ENCODE measurements around the gene BANK1. TPM values are rescaled to one million over a fixed set of nuclear protein-coding genes. Genes with fewer than 3 reads are reported as not detected.

BANK1 gene
- total RNA-seq, 1 donor from 2014 or later: 0.79 TPM

DNA sequence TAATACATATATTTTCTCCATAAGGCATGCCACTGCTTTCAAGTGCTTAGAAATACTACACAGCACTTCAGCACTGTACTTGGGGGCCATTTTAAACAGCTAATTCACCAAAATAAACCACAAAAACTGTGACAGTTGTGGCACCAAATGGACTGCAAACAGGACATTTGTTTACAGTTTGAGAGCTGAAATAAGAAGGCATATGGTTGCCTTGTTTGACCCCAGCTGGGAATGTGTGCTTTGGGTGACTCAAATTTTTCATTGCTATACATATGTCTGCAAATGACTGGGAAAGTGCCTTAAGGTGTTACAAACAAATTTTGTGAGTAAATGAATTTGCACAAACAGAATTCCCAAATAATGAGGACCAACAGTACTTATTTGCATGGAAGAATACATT is 124.2 kb downstream of the BANK1 start:
- H3K27ac Mint-ChIP-seq: no peak overlapping the region
- no peaks in the 10 kb centered on the region for H3K9me3 Mint-ChIP-seq (ENCODE audit: low read depth)
- H3K27me3 Mint-ChIP-seq: no peaks in the 10 kb centered on the region
- no peak for DNase-seq (ENCODE audit: low spot score, unreplicated experiment)
- no peaks in the 10 kb centered on the region for H3K4me1 Mint-ChIP-seq (ENCODE audit: low read depth)
- TF ChIP-seq, protein P1, sequence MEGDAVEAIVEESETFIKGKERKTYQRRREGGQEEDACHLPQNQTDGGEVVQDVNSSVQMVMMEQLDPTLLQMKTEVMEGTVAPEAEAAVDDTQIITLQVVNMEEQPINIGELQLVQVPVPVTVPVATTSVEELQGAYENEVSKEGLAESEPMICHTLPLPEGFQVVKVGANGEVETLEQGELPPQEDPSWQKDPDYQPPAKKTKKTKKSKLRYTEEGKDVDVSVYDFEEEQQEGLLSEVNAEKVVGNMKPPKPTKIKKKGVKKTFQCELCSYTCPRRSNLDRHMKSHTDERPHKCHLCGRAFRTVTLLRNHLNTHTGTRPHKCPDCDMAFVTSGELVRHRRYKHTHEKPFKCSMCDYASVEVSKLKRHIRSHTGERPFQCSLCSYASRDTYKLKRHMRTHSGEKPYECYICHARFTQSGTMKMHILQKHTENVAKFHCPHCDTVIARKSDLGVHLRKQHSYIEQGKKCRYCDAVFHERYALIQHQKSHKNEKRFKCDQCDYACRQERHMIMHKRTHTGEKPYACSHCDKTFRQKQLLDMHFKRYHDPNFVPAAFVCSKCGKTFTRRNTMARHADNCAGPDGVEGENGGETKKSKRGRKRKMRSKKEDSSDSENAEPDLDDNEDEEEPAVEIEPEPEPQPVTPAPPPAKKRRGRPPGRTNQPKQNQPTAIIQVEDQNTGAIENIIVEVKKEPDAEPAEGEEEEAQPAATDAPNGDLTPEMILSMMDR (IDR thresholded peaks at IDR 0.05; ENCODE audit: unreplicated experiment): no peak
- H3K36me3 Mint-ChIP-seq (ENCODE audit: insufficient read depth): no peaks in the 10 kb centered on the region
- no peak overlapping the region for H3K4me3 Mint-ChIP-seq (ENCODE audit: low read depth)

DNA sequence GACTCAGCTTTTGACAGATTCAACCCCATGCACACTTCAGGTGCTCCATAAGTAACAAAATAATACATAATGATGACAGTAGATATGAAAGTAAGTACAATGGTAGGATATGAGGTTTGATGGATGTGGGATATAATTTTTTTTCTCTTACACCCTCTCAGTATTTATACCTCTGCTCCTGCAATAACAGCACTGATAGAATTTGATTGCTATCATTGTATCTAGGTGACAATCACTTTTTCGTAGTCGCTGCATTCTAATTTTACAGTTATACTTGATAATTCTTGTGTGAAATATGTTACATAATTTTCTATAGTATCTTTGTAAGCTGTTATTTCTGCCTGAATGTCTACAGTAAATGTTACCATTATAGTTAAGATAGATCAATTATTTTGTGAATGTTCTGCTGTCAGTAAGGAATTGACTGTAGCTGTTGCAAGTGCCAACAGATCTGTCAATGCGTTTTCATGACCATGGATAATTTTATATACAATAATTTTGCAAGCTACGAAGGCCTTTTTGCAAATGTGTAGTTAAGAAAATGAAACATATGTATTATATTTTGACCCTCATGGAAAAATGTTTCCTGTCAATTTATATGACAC is 128.9 kb downstream of the BANK1 start:
- H3K27me3 Mint-ChIP-seq: no peaks in the 10 kb centered on the region
- peaks cover 4% of the 10 kb centered on the region for H3K4me1 Mint-ChIP-seq (ENCODE audit: low read depth)
- H3K36me3 Mint-ChIP-seq (ENCODE audit: insufficient read depth): no peaks in the 10 kb centered on the region
- TF ChIP-seq, protein P1 (IDR thresholded peaks at IDR 0.05; ENCODE audit: unreplicated experiment): no peak
- H3K9me3 Mint-ChIP-seq (ENCODE audit: low read depth): no peaks in the 10 kb centered on the region
- H3K4me3 Mint-ChIP-seq (ENCODE audit: low read depth): no peak overlapping the region
- DNase-seq (ENCODE audit: low spot score, unreplicated experiment): no peak
- H3K27ac Mint-ChIP-seq: no peak overlapping the region

DNA sequence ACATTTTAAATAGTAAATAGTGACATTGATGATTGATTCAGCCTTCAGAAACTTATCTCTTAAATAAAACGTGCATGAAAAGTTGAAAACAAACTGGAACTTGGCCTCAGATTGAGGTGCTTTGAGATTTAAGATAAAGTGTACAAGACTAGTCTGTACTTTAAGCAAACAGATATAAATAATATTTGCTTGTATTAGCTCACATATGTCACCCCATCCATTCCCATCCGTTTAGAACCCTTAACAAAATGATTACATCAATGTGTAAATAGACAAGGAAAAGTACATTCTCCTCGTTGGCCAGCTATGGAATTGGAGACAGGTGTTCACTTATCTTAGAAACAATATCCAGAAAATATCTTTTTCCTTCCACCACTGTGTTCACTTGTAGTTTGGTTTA is 130.8 kb downstream of the BANK1 start:
- TF ChIP-seq, protein P1 (IDR thresholded peaks at IDR 0.05; ENCODE audit: unreplicated experiment): no peak
- Mint-ChIP-seq H3K27me3 (no peaks in the 10 kb centered on the region), H3K9me3 (ENCODE audit: low read depth) (peaks cover under 1% of the 10 kb centered on the region), H3K4me3 (ENCODE audit: low read depth) (no peak overlapping the region), H3K36me3 (ENCODE audit: insufficient read depth) (no peaks in the 10 kb centered on the region), H3K4me1 (ENCODE audit: low read depth) (peaks cover 4% of the 10 kb centered on the region), H3K27ac (no peak overlapping the region)
- no peak for DNase-seq (ENCODE audit: low spot score, unreplicated experiment)

DNA sequence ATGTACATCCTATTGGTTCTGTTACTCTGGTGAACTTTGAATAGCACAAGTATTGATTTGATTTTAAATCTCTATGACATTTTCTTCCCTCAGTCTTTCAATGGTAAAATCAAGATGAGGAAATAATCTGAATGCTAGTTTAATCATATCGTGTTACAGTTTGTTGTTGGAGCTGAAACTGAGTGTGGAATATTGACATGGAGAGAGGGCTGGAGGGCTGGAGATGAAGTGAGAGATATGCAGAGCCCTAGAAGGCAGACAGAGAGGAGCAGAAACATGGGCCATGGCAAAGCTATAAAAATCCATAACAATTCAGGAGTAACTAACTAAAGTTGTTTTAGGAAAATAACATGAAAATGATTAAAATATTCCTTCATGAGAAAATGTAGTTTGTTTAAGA is 141.1 kb downstream of the BANK1 start:
- no peaks in the 10 kb centered on the region for H3K27me3 Mint-ChIP-seq
- no peaks in the 10 kb centered on the region for H3K4me1 Mint-ChIP-seq (ENCODE audit: low read depth)
- H3K4me3 Mint-ChIP-seq (ENCODE audit: low read depth): no peak overlapping the region
- no peaks in the 10 kb centered on the region for H3K36me3 Mint-ChIP-seq (ENCODE audit: insufficient read depth)
- TF ChIP-seq, protein P1 (IDR thresholded peaks at IDR 0.05; ENCODE audit: unreplicated experiment): no peak
- H3K27ac Mint-ChIP-seq: no peak overlapping the region
- peaks cover 9% of the 10 kb centered on the region for H3K9me3 Mint-ChIP-seq (ENCODE audit: low read depth)
- no peak for DNase-seq (ENCODE audit: low spot score, unreplicated experiment)

DNA sequence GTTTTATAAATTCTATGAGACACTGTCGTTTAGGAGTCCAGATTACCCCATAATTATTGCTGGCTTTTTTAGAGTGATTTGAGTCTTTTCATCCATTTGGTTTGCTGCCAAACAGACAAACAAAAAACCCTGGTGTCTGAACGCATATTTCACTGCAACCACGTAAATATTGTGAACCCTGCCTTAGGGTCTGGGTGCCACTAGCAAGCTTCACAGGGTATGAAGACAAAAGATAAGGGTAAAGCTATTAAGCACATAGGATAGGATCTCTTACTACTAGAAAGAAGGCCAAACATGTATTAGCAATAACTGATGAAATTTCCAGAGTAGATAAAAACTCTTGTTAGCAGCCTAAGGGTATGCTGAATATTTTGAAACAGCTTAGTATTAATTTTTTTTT is 143.3 kb downstream of the BANK1 start:
- TF ChIP-seq, protein P1 (IDR thresholded peaks at IDR 0.05; ENCODE audit: unreplicated experiment): no peak
- Mint-ChIP-seq H3K9me3 (ENCODE audit: low read depth) (peaks cover 8% of the 10 kb centered on the region), H3K4me1 (ENCODE audit: low read depth) (no peaks in the 10 kb centered on the region), H3K4me3 (ENCODE audit: low read depth) (no peak overlapping the region), H3K36me3 (ENCODE audit: insufficient read depth) (no peaks in the 10 kb centered on the region), H3K27me3 (no peaks in the 10 kb centered on the region), H3K27ac (no peak overlapping the region)
- no peak for DNase-seq (ENCODE audit: low spot score, unreplicated experiment)

Measured in progenitor cell of endocrine pancreas (in vitro differentiated cells).